Suprapubic skin (tissue), 4 donors: ENCODE measurements around the gene C14orf132.

Source experiments
- POLR2A ChIP-seq, 2 donors: fragments of 450-650 bp; IDR thresholded peaks; one replicate each; pipeline ENCODE4 v1.6.1; 2017; ENCODE audit warnings: antibody characterized with exemption in 2 of 2, mild to moderate bottlenecking in 2 of 2, moderate library complexity in 2 of 2
- POLR2AphosphoS5 ChIP-seq, 3 donors: sonication (generic); formaldehyde crosslinking; IDR thresholded peaks; one replicate each; pipeline ENCODE4 v1.6.1; 2017; ENCODE audit warnings: antibody characterized with exemption in 3 of 3
- TF ChIP-seq, protein P1 (sequence below), 2 donors: fragments of 200-600 bp in 1 of 2; fragments of 450-650 bp in 1 of 2; sonication (generic) in 1 of 2; IDR thresholded peaks; one replicate each; pipeline ENCODE4 v1.5.1; 2016 to 2019; ENCODE audit warnings: antibody characterized with exemption in 2 of 2, mild to moderate bottlenecking in 1 of 2, moderate library complexity in 1 of 2

DNA sequence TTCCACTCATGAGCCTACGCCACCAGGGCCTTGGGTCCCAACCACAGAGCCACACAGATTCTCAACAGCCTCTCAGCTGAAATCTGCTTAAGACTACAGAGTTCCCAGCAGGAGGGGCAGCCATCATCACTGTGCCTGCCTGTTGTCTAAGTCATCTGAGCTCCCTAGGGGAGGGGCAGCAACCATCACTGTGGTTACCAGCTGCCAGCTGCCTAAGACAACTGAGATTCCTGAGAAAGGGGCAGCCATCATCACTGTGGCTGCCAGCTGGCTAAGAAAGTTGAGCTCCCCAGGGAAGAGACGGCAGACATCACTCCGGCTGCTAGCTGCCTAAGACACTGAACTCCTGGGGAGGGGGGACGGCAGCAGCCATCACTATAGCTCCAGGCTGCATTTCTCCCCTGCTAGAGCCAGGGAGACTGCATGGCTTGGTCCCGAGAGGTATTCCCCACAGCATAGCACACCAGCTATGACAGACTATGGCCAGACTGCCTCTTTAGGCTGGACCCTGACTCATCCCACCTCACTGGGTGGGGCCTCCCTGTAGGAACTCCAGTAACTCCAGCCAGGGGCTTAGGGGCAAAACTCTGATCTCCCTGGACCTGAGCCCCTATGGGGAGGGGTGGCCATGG lies 37.2 kb upstream of the C14orf132 start:
- TF ChIP-seq, protein P1, sequence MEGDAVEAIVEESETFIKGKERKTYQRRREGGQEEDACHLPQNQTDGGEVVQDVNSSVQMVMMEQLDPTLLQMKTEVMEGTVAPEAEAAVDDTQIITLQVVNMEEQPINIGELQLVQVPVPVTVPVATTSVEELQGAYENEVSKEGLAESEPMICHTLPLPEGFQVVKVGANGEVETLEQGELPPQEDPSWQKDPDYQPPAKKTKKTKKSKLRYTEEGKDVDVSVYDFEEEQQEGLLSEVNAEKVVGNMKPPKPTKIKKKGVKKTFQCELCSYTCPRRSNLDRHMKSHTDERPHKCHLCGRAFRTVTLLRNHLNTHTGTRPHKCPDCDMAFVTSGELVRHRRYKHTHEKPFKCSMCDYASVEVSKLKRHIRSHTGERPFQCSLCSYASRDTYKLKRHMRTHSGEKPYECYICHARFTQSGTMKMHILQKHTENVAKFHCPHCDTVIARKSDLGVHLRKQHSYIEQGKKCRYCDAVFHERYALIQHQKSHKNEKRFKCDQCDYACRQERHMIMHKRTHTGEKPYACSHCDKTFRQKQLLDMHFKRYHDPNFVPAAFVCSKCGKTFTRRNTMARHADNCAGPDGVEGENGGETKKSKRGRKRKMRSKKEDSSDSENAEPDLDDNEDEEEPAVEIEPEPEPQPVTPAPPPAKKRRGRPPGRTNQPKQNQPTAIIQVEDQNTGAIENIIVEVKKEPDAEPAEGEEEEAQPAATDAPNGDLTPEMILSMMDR (IDR thresholded peaks at IDR 0.05): no peak
- TF ChIP-seq POLR2A (IDR thresholded peaks at IDR 0.05) (no peak), POLR2AphosphoS5 (IDR thresholded peaks at IDR 0.05) (no peak)
